Astrocyte of the cerebellum (primary cell): ENCODE results near the gene CFAP299.
A peak's percentile ranks its signal among the peaks of the same experiment; 100 is the strongest.
"Not testable (repeated sequence)": the region's sequence is repeated elsewhere in the genome, so short reads cannot be mapped to it uniquely, and the experiment has no call there.

Experiments used
- DNase-seq: peaks from one replicate; pipeline ENCODE4 v3.0.0-alpha.2; 2011; ENCODE audit warnings: low read depth
- H3K4me3 ChIP-seq: 2 replicates; pipeline ENCODE4 v1.5.1; 2011; ENCODE audit warnings: mild to moderate bottlenecking, low read depth, low read length, moderate library complexity
- in situ Hi-C: cut with HindIII; loops from 2 replicates; pipeline ENCODE4 v1.10.0; 2017; ENCODE audit warnings: low sequenced_read_pairs
- TF ChIP-seq, protein P1 (sequence below): IDR thresholded peaks from 2 replicates; pipeline ENCODE4 v1.5.1; 2012; ENCODE audit warnings: low read length, low read depth, moderate library complexity, mild to moderate bottlenecking; ENCODE audit errors: missing control alignments

CFAP299 gene

DNA sequence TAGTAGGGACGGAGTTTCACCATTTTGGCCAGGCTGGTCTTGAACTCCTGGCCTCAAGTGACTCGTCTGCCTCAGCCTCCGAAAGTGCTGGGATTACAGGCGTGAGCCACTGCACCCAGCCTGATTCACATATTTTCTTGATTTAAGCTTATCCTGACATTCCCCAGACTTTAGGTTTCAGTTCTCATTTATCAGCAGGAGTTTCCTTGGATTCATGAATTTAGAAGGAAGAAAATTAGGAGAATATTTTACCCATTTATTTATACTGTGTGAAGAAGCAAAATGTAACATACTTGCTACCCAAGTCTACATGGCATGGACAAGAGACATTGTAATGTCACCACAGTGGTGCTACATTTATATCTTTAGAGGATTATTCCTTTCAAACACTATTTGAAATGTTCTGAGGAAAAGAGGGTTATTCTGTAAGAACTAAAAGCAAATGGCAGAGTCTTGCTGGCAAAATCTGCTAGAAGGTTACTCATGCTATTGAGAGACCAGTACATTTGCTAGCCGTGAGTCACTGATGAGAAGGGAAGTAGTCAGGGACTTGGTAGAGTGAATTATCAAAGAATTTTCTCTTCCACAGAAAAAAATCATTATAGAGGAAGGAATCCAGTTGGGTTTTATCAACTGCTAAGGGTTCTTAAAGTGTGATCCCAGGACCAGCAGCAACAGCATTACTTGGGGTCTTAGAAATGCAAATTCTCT is 26.1 kb upstream of the CFAP299 start:
- in situ Hi-C loops: no loop called here
- no peak overlapping the region for H3K4me3 ChIP-seq

DNA sequence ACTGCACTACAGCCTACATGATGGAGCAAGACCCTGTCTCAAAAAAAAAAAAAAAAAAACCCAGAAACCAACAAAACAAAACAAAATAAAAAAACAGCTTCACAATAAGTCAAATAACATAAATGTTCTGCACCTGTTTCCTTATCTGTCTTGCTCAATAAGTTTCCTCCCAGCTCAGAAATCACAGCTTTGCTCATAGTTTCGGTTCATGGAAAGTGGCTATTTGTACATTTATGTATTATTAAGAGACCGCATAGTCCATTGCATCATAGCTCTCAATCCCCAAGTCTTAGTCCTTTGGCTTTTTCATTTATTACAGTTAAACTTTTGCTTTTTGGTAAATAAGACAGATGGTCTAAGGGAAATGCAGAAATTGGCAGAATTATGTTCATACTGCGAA is 24.4 kb upstream of the CFAP299 start:
- no peak overlapping the region for H3K4me3 ChIP-seq
- in situ Hi-C loops: no loop called here
- TF ChIP-seq, protein P1, sequence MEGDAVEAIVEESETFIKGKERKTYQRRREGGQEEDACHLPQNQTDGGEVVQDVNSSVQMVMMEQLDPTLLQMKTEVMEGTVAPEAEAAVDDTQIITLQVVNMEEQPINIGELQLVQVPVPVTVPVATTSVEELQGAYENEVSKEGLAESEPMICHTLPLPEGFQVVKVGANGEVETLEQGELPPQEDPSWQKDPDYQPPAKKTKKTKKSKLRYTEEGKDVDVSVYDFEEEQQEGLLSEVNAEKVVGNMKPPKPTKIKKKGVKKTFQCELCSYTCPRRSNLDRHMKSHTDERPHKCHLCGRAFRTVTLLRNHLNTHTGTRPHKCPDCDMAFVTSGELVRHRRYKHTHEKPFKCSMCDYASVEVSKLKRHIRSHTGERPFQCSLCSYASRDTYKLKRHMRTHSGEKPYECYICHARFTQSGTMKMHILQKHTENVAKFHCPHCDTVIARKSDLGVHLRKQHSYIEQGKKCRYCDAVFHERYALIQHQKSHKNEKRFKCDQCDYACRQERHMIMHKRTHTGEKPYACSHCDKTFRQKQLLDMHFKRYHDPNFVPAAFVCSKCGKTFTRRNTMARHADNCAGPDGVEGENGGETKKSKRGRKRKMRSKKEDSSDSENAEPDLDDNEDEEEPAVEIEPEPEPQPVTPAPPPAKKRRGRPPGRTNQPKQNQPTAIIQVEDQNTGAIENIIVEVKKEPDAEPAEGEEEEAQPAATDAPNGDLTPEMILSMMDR: no peak
- DNase-seq: no peak

More for the DNA sequence above, 26.1 kb upstream of the CFAP299 start:
- DNase-seq: peak; percentile 77
- TF ChIP-seq, protein P1: no peak

DNA sequence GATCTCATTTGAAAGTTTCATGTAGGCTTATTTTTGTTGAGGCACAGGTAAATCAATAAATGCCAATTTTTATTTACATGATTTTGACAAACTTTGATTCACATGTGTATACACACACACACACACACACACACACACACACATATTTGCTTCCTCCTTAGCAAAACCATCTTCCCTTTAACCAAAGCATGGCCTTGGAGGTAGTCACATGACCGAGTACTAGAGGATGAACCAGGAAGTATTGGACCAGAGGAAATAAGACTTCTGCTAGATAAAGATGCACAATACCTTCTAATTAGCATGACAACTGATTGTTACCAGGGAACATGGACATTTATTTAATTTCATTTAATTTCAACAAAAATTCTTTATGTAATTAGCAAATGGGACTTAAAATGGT is 23.4 kb upstream of the CFAP299 start:
- no peak for DNase-seq
- in situ Hi-C loops: no loop called here
- TF ChIP-seq, protein P1: no peak

DNA sequence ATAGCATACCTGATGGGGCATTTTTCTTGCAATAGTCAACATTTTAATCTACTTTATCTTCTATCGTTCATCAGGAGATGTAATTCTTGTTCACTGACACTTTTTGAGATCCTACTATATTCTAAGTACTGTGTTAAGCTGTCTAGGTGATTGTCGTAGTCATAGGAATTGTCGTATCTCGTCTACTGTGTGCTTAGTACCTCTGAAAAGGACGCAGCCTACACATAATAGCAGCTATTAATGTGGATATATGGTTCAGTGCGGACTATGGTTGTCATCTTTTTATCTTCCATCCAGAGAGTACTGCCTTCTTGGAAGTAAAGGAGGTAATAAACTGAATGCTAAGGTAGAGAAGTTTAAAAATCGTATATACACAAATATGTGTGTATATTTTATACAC is 21.9 kb upstream of the CFAP299 start:
- TF ChIP-seq, protein P1: no peak
- no peak overlapping the region for H3K4me3 ChIP-seq
- in situ Hi-C loops: no loop called here
- no peak for DNase-seq

More for the DNA sequence above, 23.4 kb upstream of the CFAP299 start:
- H3K4me3 ChIP-seq: no peak overlapping the region

DNA sequence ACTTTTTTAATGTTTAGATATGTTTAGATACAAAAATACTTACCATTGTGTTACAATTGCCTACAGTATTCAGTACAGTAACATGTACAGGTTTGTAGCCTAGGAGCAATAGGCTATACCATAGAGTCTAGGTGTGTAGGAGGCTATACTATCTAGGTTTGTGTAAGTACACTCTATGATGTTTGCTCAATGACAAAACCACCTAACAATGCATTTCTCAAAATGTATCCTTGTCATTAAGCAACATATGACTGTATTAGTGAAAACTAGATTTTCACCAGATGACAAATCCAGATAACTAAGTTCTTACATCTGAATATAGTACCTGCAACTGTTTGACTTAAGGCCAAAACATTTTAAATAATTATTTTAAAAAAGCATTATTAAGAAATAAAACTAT is 19.7 kb upstream of the CFAP299 start:
- in situ Hi-C loops, DNase-seq, H3K4me3 ChIP-seq: not testable (repeated sequence)

DNA sequence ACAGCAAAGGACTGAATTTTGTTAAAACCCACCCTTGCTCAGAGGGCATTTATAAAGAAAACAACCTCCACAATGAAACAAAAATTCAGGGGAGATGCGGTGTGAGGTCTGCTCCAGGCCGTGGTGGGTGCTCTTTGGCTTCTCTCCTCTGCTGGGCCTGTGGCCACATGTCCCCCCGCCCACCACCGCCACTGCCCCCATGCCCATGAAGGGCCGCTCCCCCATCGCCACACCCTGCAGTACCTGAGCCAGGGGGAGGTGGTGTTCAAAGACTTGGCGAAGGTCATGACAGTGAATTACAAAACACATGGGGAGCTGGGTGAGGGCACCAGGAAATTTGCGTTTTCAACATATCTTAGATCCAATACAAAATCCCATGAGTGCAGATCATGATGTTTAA is 14.2 kb upstream of the CFAP299 start:
- TF ChIP-seq, protein P1: no peak
- DNase-seq: no peak
- in situ Hi-C loops: no loop called here

DNA sequence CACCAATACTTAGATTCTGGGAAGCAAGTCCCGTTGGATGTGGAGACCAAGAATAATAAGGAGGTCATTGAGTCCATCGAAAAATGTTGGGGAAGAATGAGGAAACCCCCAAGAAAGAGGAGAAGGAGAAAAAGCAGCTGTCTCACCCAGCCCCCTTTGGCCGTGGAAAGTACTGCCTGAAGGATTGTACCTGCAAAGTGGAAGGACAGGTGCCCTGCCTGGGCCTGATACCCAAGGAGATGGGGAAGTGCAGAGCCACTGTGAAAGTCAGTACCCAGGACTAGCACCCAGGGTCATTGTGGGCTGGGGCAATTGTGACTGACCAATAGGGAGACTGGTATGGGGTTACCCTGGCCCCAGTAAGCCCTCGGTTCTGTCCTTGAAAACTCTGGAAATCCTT is 13.8 kb upstream of the CFAP299 start:
- in situ Hi-C loops: no loop called here
- H3K4me3 ChIP-seq: no peak overlapping the region
- TF ChIP-seq, protein P1: no peak
- no peak for DNase-seq

More for the DNA sequence above, 14.2 kb upstream of the CFAP299 start:
- no peak overlapping the region for H3K4me3 ChIP-seq
